Panc1 (cell line): ENCODE results near the gene MCF2. TPM values are rescaled to one million over a fixed set of nuclear protein-coding genes. Genes with fewer than 3 reads are reported as not detected.

Source experiments
- ATAC-seq: fragments of 200-7000 bp; cut with Tn5 transposase; 2 replicates; pipeline ENCODE4 v1.9.1; 2020; ENCODE audit warnings: mild to moderate bottlenecking, moderate library complexity
- BruUV-seq: library from RNA; stranded (reverse); fragments of 400-500 nt; replicated peaks from 2 replicates; lab custom pipeline; 2021; lab: Mats Ljungman, UMichigan
- CTCF ChIA-PET: fragments of 300-600 bp; sonication (Branson Sonifier 250); formaldehyde crosslinking; loops from one replicate; lab custom pipeline; 2022; ENCODE audit warnings: antibody characterized with exemption; lab: Charles Lee
- POLR2A ChIA-PET: fragments of 300-600 bp; sonication (Branson Sonifier 250); formaldehyde crosslinking; loops from one replicate; lab custom pipeline; 2022; ENCODE audit warnings: antibody characterized with exemption; lab: Charles Lee
- DNase-seq: peaks from one replicate; pipeline ENCODE4 v3.0.0-alpha.2; 2010; ENCODE audit warnings: low read depth, low spot score
- H3K27ac ChIP-seq: 2 replicates; pipeline ENCODE4 v1.5.1; 2011; ENCODE audit warnings: mild to moderate bottlenecking, low read length, inconsistent platforms
- H3K27me3 ChIP-seq: fragments of 200-500 bp; sonication (Bioruptor generic); 2 replicates; pipeline ENCODE4 v1.6.0; 2014; ENCODE audit warnings: low read length, inconsistent platforms; ENCODE audit not compliant: control insufficient read depth, insufficient read depth
- H3K36me3 ChIP-seq: fragments of 200-500 bp; sonication (Bioruptor generic); 2 replicates; pipeline ENCODE4 v1.5.1; 2014; ENCODE audit warnings: inconsistent platforms, mild to moderate bottlenecking, low read length, moderate library complexity; ENCODE audit not compliant: control insufficient read depth, insufficient read depth
- H3K4me1 ChIP-seq: 2 replicates; pipeline ENCODE4 v1.5.1; 2011; ENCODE audit warnings: inconsistent platforms, mild to moderate bottlenecking, low read length, moderate library complexity; ENCODE audit not compliant: control insufficient read depth, insufficient read depth
- H3K4me3 ChIP-seq, 2 experiments: 2 replicates each; pipeline ENCODE4 v1.5.1; 2011 to 2012; ENCODE audit warnings: low read depth in 2 of 2, low read length in 2 of 2, mild to moderate bottlenecking in 2 of 2, inconsistent platforms in 1 of 2, moderate library complexity in 1 of 2
- H3K9me3 ChIP-seq: fragments of 200-500 bp; sonication (Bioruptor generic); 2 replicates; pipeline ENCODE4 v1.5.1; 2014; ENCODE audit warnings: low read depth, mild to moderate bottlenecking, inconsistent platforms, low read length, moderate library complexity; ENCODE audit not compliant: control insufficient read depth, insufficient read depth
- CTCF ChIP-seq: fragments of 450-650 bp; IDR thresholded peaks from 2 replicates; pipeline ENCODE4 v1.5.1; 2017; ENCODE audit warnings: mild to moderate bottlenecking
- POLR2AphosphoS5 ChIP-seq: IDR thresholded peaks from 2 replicates; pipeline ENCODE4 v1.6.1; 2012; ENCODE audit warnings: mild to moderate bottlenecking, low read depth, low read length, moderate library complexity
- REST ChIP-seq, 2 experiments: IDR thresholded peaks; 2 replicates each; pipeline ENCODE4 v1.6.1; 2011 to 2012; ENCODE audit warnings: low read depth in 2 of 2, control low read depth in 1 of 2, low read length in 1 of 2, mild to moderate bottlenecking in 1 of 2, moderate library complexity in 1 of 2; ENCODE audit not compliant: insufficient read depth in 1 of 2
- SIN3A ChIP-seq: IDR thresholded peaks from 2 replicates; pipeline ENCODE4 v1.6.1; 2012; ENCODE audit warnings: low read depth, mild to moderate bottlenecking, low read length, moderate library complexity, borderline replicate concordance; ENCODE audit not compliant: insufficient read depth
- TCF7L2 ChIP-seq: IDR thresholded peaks from 2 replicates; pipeline ENCODE4 v1.6.1; 2011; ENCODE audit warnings: mild to moderate bottlenecking, low read depth, low read length, inconsistent platforms
- in situ Hi-C: cut with HindIII; loops from 2 replicates; pipeline ENCODE4 v1.10.0; 2016; ENCODE audit warnings: low sequenced_read_pairs, low pct_unique_long_range_greater_than_20kb
- intact Hi-C: fragments of 100-400 bp; cut with micrococcal nuclease; formaldehyde crosslinking; loops from one replicate; pipeline ENCODE4 v1.10.0; 2022; ENCODE audit not compliant: unreplicated experiment
- total RNA-seq: library from RNA; stranded (reverse); gene quantifications from one replicate; pipeline ENCODE4 v1.2.1, GENCODE V29; 2021; ENCODE audit not compliant: unreplicated experiment

The MCF2 gene
- total RNA-seq, 1 experiment from 2014 or later = 0.31 TPM

- CTCF ChIA-PET = no interaction called here
- POLR2A ChIA-PET = no interaction called here
Observed at GRCh38 chrX:139734996-139735395, 27.0 kb upstream of the MCF2 start.

GRCh38 chrX:139725720-139726119 is 17.8 kb upstream of the MCF2 start:
- CTCF ChIA-PET = no interaction called here
- intact Hi-C loops = no loop called here
- ATAC-seq (no peak), DNase-seq (no peak)
- Histone ChIP-seq H3K4me3 (no peak overlapping the region), H3K9me3 (no peaks in the 10 kb centered on the region), H3K27ac (no peak overlapping the region), H3K36me3 (peaks cover 2% of the 10 kb centered on the region; the same call in 1 of the 2 replicates), H3K27me3 (no peaks in the 10 kb centered on the region), H3K4me1 (no peaks in the 10 kb centered on the region)
- TF ChIP-seq CTCF (no peak), REST (IDR thresholded peaks at IDR 0.05; ENCODE audit: insufficient read depth in 1 of 2, low read depth in 2 of 2, low read length in 1 of 2) (no peak), SIN3A (no peak), TCF7L2 (no peak), POLR2AphosphoS5 (no peak)
- POLR2A ChIA-PET = no interaction called here
- BruUV-seq = no TSS peak
- in situ Hi-C loops = no loop called here

More at GRCh38 chrX:139734996-139735395, 27.0 kb upstream of the MCF2 start:
- H3K36me3 ChIP-seq = peaks cover 3% of the 10 kb centered on the region
- no peak overlapping the region for H3K4me3 ChIP-seq
- intact Hi-C loops (no loop called here), in situ Hi-C loops (no loop called here)
- no peak for ATAC-seq
- no TSS peak for BruUV-seq
- TF ChIP-seq SIN3A = no peak
- no peak for TF ChIP-seq CTCF
- no peaks in the 10 kb centered on the region for H3K4me1 ChIP-seq
- no peaks in the 10 kb centered on the region for H3K9me3 ChIP-seq
- no peaks in the 10 kb centered on the region for H3K27me3 ChIP-seq
- no peak for DNase-seq
- no peak overlapping the region for H3K27ac ChIP-seq
